Activated CD8-positive, alpha-beta memory T cell treated with anti-CD3 and anti-CD28 coated beads, Interleukin-2, amount 50 U/mL, for 1 hour (primary cell): ENCODE measurements around the gene DEK.
A peak's percentile ranks its signal among the peaks of the same experiment; 100 is the strongest.
"Not testable (repeated sequence)": the region's sequence is repeated elsewhere in the genome, so short reads cannot be mapped to it uniquely, and the experiment has no call there.

Experiments
- DNase-seq: peaks from one replicate; pipeline ENCODE4 v3.0.0-alpha.2; 2020; ENCODE audit errors: extremely low read depth

The DEK gene

GRCh38 chr6:18264219-18264922 lies at the start of gene DEK:
TSS of gene DEK (minus strand) at chr6:18264530. CDS start at chr6:18263987, 543 bp downstream.
- peak; percentile 77 for DNase-seq

GRCh38 chr6:18312368-18312767 lies 48.0 kb upstream of the DEK start:
- no peak for DNase-seq

- DNase-seq, result not testable (repeated sequence)
Measured at GRCh38 chr6:18310010-18310409, 45.7 kb upstream of the DEK start.

GRCh38 chr6:18309046-18309445 lies 44.7 kb upstream of the DEK start:
- DNase-seq, result no peak

- DNase-seq, result no peak
Measured at GRCh38 chr6:18308070-18308735, 43.9 kb upstream of the DEK start.

GRCh38 chr6:18306977-18307376 lies 42.6 kb upstream of the DEK start:
- DNase-seq, result no peak

- no peak for DNase-seq
Measured at GRCh38 chr6:18302561-18303439, 38.5 kb upstream of the DEK start.

- DNase-seq, result no peak
Measured at GRCh38 chr6:18293076-18293904, 29.0 kb upstream of the DEK start.

- DNase-seq, result no peak
Measured at GRCh38 chr6:18289283-18289682, 25.0 kb upstream of the DEK start.

GRCh38 chr6:18284261-18284660 lies 19.9 kb upstream of the DEK start:
- no peak for DNase-seq

- no peak for DNase-seq
Measured at GRCh38 chr6:18281564-18281963, 17.2 kb upstream of the DEK start.

GRCh38 chr6:18280084-18280483 lies 15.8 kb upstream of the DEK start:
- DNase-seq, result no peak

GRCh38 chr6:18279422-18279821 lies 15.1 kb upstream of the DEK start:
- DNase-seq, result no peak

GRCh38 chr6:18277237-18278006 lies 13.1 kb upstream of the DEK start:
- DNase-seq, result no peak

- no peak for DNase-seq
Measured at GRCh38 chr6:18276610-18277236, 12.4 kb upstream of the DEK start.

- no peak for DNase-seq
Measured at GRCh38 chr6:18270216-18270615, 5.9 kb upstream of the DEK start.

GRCh38 chr6:18269717-18270116 lies 5.4 kb upstream of the DEK start:
- DNase-seq, result no peak

GRCh38 chr6:18269253-18269652 lies 4.9 kb upstream of the DEK start:
- DNase-seq, result no peak

- DNase-seq, result no peak
Measured at GRCh38 chr6:18268066-18268465, 3.7 kb upstream of the DEK start.

GRCh38 chr6:18266523-18266912 lies 2.2 kb upstream of the DEK start:
- no peak for DNase-seq
